ENCODE results near the gene WDR59.

The WDR59 gene, protein sequence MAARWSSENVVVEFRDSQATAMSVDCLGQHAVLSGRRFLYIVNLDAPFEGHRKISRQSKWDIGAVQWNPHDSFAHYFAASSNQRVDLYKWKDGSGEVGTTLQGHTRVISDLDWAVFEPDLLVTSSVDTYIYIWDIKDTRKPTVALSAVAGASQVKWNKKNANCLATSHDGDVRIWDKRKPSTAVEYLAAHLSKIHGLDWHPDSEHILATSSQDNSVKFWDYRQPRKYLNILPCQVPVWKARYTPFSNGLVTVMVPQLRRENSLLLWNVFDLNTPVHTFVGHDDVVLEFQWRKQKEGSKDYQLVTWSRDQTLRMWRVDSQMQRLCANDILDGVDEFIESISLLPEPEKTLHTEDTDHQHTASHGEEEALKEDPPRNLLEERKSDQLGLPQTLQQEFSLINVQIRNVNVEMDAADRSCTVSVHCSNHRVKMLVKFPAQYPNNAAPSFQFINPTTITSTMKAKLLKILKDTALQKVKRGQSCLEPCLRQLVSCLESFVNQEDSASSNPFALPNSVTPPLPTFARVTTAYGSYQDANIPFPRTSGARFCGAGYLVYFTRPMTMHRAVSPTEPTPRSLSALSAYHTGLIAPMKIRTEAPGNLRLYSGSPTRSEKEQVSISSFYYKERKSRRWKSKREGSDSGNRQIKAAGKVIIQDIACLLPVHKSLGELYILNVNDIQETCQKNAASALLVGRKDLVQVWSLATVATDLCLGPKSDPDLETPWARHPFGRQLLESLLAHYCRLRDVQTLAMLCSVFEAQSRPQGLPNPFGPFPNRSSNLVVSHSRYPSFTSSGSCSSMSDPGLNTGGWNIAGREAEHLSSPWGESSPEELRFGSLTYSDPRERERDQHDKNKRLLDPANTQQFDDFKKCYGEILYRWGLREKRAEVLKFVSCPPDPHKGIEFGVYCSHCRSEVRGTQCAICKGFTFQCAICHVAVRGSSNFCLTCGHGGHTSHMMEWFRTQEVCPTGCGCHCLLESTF

DNA sequence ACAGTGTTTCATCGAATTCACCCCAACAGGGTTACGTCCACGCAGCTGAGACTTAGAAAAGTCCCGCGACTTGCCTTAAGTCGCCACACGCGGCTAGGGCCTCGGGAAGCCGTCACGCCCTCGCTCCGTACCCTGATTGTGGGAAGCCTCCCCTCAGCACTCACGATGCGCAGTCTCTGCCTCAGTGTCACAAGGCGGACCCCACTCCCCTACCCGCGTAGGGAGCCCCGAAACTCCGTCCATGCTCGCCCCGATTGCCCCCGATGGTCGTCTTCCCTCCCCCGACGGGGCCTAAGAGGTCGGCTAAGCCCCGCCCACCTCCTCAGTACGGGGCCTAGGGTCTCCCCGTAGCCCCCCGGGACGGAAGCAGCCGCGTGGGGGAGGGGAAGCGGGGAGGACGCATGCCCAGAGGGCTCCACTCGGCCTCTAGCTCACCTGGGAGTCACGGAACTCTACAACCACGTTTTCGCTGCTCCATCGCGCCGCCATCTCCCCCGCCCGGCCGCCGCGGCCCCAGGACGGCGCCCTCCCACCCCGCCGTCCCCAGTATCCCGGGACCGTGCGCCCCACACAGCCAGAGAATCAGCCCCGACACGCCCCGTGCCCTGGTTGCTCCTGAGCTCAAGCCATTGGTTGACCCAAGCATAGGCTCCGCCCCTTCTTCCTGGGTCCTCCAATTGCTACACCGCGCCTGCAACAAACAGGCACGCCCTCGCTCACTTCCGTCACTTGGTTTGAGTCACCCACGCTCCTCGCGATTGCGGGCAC lies at the start of gene WDR59:
WDR59 (minus strand) TSS at position 595 of the 768 bp plus-strand sequence; CDS start at position 489, 106 bp downstream.
- no peak within 1 kb of the TSS for H3K4me3 ChIP-seq (IDR thresholded peaks at IDR 0.05; ENCODE audit: insufficient read depth, low read depth, low read length)
- H3K79me2 ChIP-seq (ENCODE audit: insufficient read depth, low read depth), result peaks cover 9% of the 10 kb centered on the region; the same call in 1 of the 2 replicates
- no peaks in the 10 kb centered on the region for H4K20me1 ChIP-seq (ENCODE audit: insufficient read depth)
- peak within 1 kb of the TSS; percentile 79 for H3K9ac ChIP-seq
- H3K4me1 ChIP-seq (ENCODE audit: low read depth, poor library complexity, severe bottlenecking), result peaks cover 3% of the 10 kb centered on the region
- peak within 1 kb of the TSS; percentile 54 for H3K4me2 ChIP-seq
- peak within 1 kb of the TSS; percentile 81 for H2AFZ ChIP-seq (ENCODE audit: low read depth)
- H3K27ac ChIP-seq, result peak within 1 kb of the TSS; percentile 32; the same call in 1 of the 2 replicates
- H3K27me3 ChIP-seq (ENCODE audit: insufficient read depth, low read depth), result no peaks in the 10 kb centered on the region
- H3K36me3 ChIP-seq (ENCODE audit: insufficient read depth), result no peaks in the 10 kb centered on the region
- TF ChIP-seq, protein P1, sequence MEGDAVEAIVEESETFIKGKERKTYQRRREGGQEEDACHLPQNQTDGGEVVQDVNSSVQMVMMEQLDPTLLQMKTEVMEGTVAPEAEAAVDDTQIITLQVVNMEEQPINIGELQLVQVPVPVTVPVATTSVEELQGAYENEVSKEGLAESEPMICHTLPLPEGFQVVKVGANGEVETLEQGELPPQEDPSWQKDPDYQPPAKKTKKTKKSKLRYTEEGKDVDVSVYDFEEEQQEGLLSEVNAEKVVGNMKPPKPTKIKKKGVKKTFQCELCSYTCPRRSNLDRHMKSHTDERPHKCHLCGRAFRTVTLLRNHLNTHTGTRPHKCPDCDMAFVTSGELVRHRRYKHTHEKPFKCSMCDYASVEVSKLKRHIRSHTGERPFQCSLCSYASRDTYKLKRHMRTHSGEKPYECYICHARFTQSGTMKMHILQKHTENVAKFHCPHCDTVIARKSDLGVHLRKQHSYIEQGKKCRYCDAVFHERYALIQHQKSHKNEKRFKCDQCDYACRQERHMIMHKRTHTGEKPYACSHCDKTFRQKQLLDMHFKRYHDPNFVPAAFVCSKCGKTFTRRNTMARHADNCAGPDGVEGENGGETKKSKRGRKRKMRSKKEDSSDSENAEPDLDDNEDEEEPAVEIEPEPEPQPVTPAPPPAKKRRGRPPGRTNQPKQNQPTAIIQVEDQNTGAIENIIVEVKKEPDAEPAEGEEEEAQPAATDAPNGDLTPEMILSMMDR (conservative IDR thresholded peaks at IDR 0.05; ENCODE audit: low read depth, low read length), result no peak

DNA sequence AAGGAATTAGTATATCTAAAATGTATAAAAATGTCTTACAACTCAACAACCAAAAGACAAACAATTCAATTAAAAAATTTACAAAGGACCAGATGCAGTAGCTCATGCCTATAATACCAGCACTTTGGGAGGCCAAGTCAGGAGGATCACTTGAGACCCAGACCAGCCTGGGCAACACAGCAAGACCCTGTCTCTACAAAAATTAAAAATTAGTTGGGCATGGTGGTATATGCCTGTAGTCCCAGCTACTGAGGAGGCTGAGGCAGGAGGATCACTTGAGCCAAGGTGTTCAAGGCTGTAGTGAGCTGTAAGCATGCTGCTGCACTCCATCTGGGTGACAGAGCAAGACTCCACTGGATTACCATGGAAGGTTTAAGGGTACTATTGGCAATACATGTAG lies 47.7 kb upstream of the WDR59 start:
- no peaks in the 10 kb centered on the region; the same call in 1 of the 2 replicates for H3K79me2 ChIP-seq (ENCODE audit: insufficient read depth, low read depth)
- H2AFZ ChIP-seq (ENCODE audit: low read depth), result no peak overlapping the region
- H4K20me1 ChIP-seq (ENCODE audit: insufficient read depth), result no peaks in the 10 kb centered on the region
- H3K9ac ChIP-seq, result no peak overlapping the region
- H3K27me3 ChIP-seq (ENCODE audit: insufficient read depth, low read depth), result no peaks in the 10 kb centered on the region
- TF ChIP-seq, protein P1 (conservative IDR thresholded peaks at IDR 0.05; ENCODE audit: low read depth, low read length), result no peak
- H3K4me3 ChIP-seq (IDR thresholded peaks at IDR 0.05; ENCODE audit: insufficient read depth, low read depth, low read length), result no peak overlapping the region
- peaks cover 4% of the 10 kb centered on the region for H3K4me1 ChIP-seq (ENCODE audit: low read depth, poor library complexity, severe bottlenecking)
- no peaks in the 10 kb centered on the region for H3K36me3 ChIP-seq (ENCODE audit: insufficient read depth)
- H3K4me2 ChIP-seq, result no peak overlapping the region
- no peak overlapping the region for H3K27ac ChIP-seq

DNA sequence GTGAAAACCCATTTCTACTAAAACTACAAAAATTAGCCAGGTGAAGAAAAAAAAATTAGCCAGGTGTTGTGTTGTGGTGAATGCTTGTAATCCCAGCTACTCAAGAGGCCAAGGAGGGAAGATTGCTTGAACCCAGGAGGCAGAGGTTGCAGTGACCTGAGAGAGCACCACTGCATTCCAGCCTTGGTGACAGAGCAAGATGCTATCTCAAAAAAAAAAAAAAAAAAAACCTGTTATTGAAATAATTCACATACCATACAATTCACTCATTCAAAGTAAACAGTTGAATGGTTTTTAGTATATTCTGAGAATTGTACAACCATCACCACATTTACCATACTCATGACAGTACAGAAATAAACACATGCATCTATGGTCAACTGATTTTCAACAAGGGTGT lies 44.9 kb upstream of the WDR59 start:
- no peak overlapping the region for H2AFZ ChIP-seq (ENCODE audit: low read depth)
- no peaks in the 10 kb centered on the region; the same call in 1 of the 2 replicates for H3K79me2 ChIP-seq (ENCODE audit: insufficient read depth, low read depth)
- no peak overlapping the region for H3K4me3 ChIP-seq (IDR thresholded peaks at IDR 0.05; ENCODE audit: insufficient read depth, low read depth, low read length)
- TF ChIP-seq, protein P1 (conservative IDR thresholded peaks at IDR 0.05; ENCODE audit: low read depth, low read length), result no peak
- H4K20me1 ChIP-seq (ENCODE audit: insufficient read depth), result no peaks in the 10 kb centered on the region
- no peaks in the 10 kb centered on the region for H3K36me3 ChIP-seq (ENCODE audit: insufficient read depth)
- H3K4me2 ChIP-seq, result no peak overlapping the region
- no peak overlapping the region for H3K27ac ChIP-seq
- no peaks in the 10 kb centered on the region for H3K27me3 ChIP-seq (ENCODE audit: insufficient read depth, low read depth)
- no peak overlapping the region for H3K9ac ChIP-seq
- peaks cover 5% of the 10 kb centered on the region for H3K4me1 ChIP-seq (ENCODE audit: low read depth, poor library complexity, severe bottlenecking)

DNA sequence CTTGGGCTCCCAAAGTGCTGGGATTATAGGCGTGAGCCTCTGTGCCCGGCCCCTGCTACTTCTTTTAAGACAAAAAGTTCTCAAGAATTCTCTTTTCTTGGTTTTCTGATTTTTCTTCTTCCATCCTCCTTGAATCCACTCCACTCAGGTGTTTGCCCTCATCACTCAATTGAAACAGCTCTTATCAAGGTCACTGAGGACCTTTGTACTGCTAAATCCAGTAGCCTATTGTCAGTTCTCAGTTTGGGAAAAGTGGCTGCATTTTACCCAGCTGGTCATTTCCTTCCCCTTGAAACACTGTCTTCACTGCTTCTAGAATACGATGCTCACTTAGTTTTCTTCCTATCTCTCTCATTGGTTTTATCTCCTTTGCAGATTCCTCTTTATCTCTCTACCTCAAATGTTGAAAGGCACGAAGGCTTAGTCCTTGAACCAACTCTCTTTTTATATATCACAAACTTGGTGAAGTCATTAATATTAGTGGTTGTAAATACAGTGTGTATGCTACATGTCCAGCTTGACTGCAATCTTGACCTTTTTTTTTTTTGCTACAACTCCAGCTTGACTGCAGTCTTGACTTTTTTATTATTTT lies 43.7 kb upstream of the WDR59 start:
- no peak overlapping the region for H2AFZ ChIP-seq (ENCODE audit: low read depth)
- no peaks in the 10 kb centered on the region for H4K20me1 ChIP-seq (ENCODE audit: insufficient read depth)
- no peak overlapping the region for H3K9ac ChIP-seq
- H3K4me2 ChIP-seq, result no peak overlapping the region
- peaks cover 17% of the 10 kb centered on the region for H3K4me1 ChIP-seq (ENCODE audit: low read depth, poor library complexity, severe bottlenecking)
- no peaks in the 10 kb centered on the region for H3K79me2 ChIP-seq (ENCODE audit: insufficient read depth, low read depth)
- H3K4me3 ChIP-seq (IDR thresholded peaks at IDR 0.05; ENCODE audit: insufficient read depth, low read depth, low read length), result no peak overlapping the region
- no peaks in the 10 kb centered on the region for H3K36me3 ChIP-seq (ENCODE audit: insufficient read depth)
- H3K27ac ChIP-seq, result no peak overlapping the region
- TF ChIP-seq, protein P1 (conservative IDR thresholded peaks at IDR 0.05; ENCODE audit: low read depth, low read length), result no peak
- no peaks in the 10 kb centered on the region for H3K27me3 ChIP-seq (ENCODE audit: insufficient read depth, low read depth)

All from KMS-11 (cell line).